HG03520 (cell line): ENCODE data around the gene COL21A1.
"Not testable (repeated sequence)": the region's sequence is repeated elsewhere in the genome, so short reads cannot be mapped to it uniquely, and the experiment has no call there.

Experiments used
- ATAC-seq: cut with Tn5 transposase; IDR thresholded peaks from one replicate; pipeline ENCODE4 v1.9.1; 2021; ENCODE audit warnings: mild to moderate bottlenecking, moderate library complexity; ENCODE audit not compliant: unreplicated experiment

Gene COL21A1

GRCh38 chr6:56246881-56247653, at the start of gene COL21A1:
Gene COL21A1 (minus strand): TSS chr6:56247580. CDS start chr6:56182618, 64,962 bp downstream.
- no peak for ATAC-seq

- ATAC-seq: no peak
These were observed 46.4 kb upstream of the COL21A1 start for GRCh38 chr6:56293781-56294180.

- ATAC-seq: no peak
These were observed 45.3 kb upstream of the COL21A1 start for GRCh38 chr6:56292505-56293181.

GRCh38 chr6:56291302-56291917, 44.0 kb upstream of the COL21A1 start:
- ATAC-seq: no peak

GRCh38 chr6:56289721-56290120, 42.3 kb upstream of the COL21A1 start:
- no peak for ATAC-seq

- no peak for ATAC-seq
These were observed 41.0 kb upstream of the COL21A1 start for GRCh38 chr6:56288347-56288746.

- ATAC-seq: no peak
These were observed 35.0 kb upstream of the COL21A1 start for GRCh38 chr6:56282391-56282790.

- no peak for ATAC-seq
These were observed 32.7 kb upstream of the COL21A1 start for GRCh38 chr6:56280126-56280525.

- no peak for ATAC-seq
These were observed 32.1 kb upstream of the COL21A1 start for GRCh38 chr6:56279331-56280080.

- ATAC-seq: no peak
These were observed 30.8 kb upstream of the COL21A1 start for GRCh38 chr6:56278171-56278591.

- no peak for ATAC-seq
These were observed 23.5 kb upstream of the COL21A1 start for GRCh38 chr6:56270812-56271441.

- ATAC-seq: no peak
These were observed 20.9 kb upstream of the COL21A1 start for GRCh38 chr6:56268266-56268665.

- ATAC-seq: no peak
These were observed 18.6 kb upstream of the COL21A1 start for GRCh38 chr6:56266011-56266410.

GRCh38 chr6:56263596-56264315, 16.4 kb upstream of the COL21A1 start:
- ATAC-seq: no peak

- ATAC-seq: not testable (repeated sequence)
These were observed 13.2 kb upstream of the COL21A1 start for GRCh38 chr6:56260593-56260992.

GRCh38 chr6:56259234-56260077, 12.1 kb upstream of the COL21A1 start:
- ATAC-seq: no peak

- ATAC-seq: no peak
These were observed 8.0 kb upstream of the COL21A1 start for GRCh38 chr6:56255349-56255748.

GRCh38 chr6:56250266-56250665, 2.9 kb upstream of the COL21A1 start:
- ATAC-seq: no peak

GRCh38 chr6:56247654-56248122, 308 bp upstream of the COL21A1 start:
- ATAC-seq: no peak
